HUES64 (cell line): ENCODE results near the gene RCSD1.
"Not testable (repeated sequence)": the region's sequence is repeated elsewhere in the genome, so short reads cannot be mapped to it uniquely, and the experiment has no call there.

Experiments
- H3K27ac ChIP-seq: 2 replicates; pipeline ENCODE4 v1.7.0; 2013; ENCODE audit warnings: low read depth, low read length, inconsistent platforms
- H3K27me3 ChIP-seq: 2 replicates; pipeline ENCODE4 v1.6.1; 2013; ENCODE audit warnings: mild to moderate bottlenecking, low read length; ENCODE audit not compliant: insufficient read depth
- H3K36me3 ChIP-seq: 2 replicates; pipeline ENCODE4 v1.6.1; 2013; ENCODE audit warnings: mild to moderate bottlenecking, low read length; ENCODE audit not compliant: insufficient read depth
- H3K4me1 ChIP-seq: 2 replicates; pipeline ENCODE4 v1.6.1; 2013; ENCODE audit warnings: mild to moderate bottlenecking, low read length, moderate library complexity; ENCODE audit not compliant: insufficient read depth
- H3K4me3 ChIP-seq: 2 replicates; pipeline ENCODE4 v1.5.1; 2013; ENCODE audit warnings: mild to moderate bottlenecking, low read length, moderate library complexity
- H3K9ac ChIP-seq: 2 replicates; pipeline ENCODE4 v1.6.1; 2013; ENCODE audit warnings: mild to moderate bottlenecking, low read depth, low read length
- H3K9me3 ChIP-seq: 2 replicates; pipeline ENCODE4 v1.6.1; 2013; ENCODE audit warnings: low read depth, low read length; ENCODE audit not compliant: insufficient read depth
- WGBS: fragments of 150-250, 120-280 bp; methylation state at CpG from one replicate; pipeline ENCODE4 v1.1.7; 2013; ENCODE audit warnings: missing lambda C conversion rate; 5-methylcytosine and 5-hydroxymethylcytosine counted together

RCSD1 gene

DNA sequence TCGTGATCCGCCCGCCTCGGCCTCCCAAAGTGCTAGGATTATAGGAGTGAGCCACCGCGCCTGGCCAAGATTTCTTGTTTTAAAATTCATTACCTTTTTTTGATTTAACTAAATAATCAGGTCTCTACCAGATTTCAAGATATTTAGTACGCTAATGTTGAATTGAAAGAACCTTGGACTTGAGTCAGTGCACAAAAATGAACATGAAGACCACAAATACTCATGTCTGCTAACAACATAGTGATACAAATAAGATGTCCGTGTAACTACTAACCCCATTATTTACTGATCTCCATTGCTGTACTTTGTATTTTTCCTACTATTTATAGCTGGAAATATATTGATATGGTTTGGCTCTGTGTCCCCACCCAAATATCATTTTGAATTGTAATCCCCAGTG, 108.1 kb downstream of the RCSD1 start:
- H3K27me3 ChIP-seq, result no peaks in the 10 kb centered on the region
- no peak overlapping the region for H3K4me3 ChIP-seq
- 98% methylated on average over 8 of the region's 8 CpGs for WGBS
- no peak overlapping the region for H3K9ac ChIP-seq
- H3K36me3 ChIP-seq, result peaks cover 5% of the 10 kb centered on the region; the same call in 1 of the 2 replicates
- H3K4me1 ChIP-seq, result peaks cover 7% of the 10 kb centered on the region
- H3K9me3 ChIP-seq, result no peaks in the 10 kb centered on the region
- H3K27ac ChIP-seq, result no peak overlapping the region

DNA sequence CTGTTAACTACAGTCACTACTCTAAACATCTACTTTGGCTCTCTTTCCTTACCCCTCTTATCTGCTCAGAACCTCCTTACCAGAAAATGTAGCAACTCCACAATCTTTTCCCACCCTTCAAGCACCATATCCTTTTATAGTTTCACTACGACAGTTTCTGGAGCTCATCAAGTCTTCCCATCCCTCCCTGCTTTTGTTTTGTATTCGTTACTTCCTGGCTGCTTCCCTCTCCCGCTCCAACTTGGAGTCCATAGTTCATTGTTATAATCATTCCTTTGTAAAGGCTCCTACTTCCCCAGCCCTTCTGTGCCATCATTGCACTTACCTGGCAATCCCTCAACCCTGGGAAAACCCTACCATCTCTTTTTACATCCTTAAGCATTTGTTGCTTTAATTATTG, 109.7 kb downstream of the RCSD1 start:
- no peak overlapping the region for H3K9ac ChIP-seq

DNA sequence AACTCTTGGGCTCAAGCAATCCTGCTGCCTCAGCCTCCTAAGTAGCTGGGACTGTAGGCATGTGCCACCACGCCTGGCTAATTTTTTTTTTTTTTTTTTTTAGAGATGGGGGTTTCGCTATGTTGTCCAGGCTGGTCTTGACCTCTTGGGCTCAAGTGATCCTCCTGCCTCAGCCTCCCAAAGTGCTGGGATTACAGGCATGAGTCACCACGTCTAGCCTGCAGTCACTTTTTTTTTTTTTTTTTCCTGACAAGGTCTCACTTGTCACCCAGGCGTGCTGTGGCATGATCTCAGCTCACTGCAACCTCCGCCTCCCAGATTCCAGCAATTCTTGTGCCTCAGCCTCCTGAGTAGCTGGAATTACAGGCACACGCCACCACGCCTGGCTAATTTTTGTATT, 111.1 kb downstream of the RCSD1 start:
- 93% methylated on average over 7 of the region's 7 CpGs for WGBS
- H3K4me3 ChIP-seq, H3K9ac ChIP-seq, H3K27me3 ChIP-seq, H3K27ac ChIP-seq, H3K4me1 ChIP-seq, H3K36me3 ChIP-seq, H3K9me3 ChIP-seq: not testable (repeated sequence)

More for the DNA sequence above, 109.7 kb downstream of the RCSD1 start:
- H3K36me3 ChIP-seq, result peaks cover 5% of the 10 kb centered on the region; the same call in 1 of the 2 replicates
- no peaks in the 10 kb centered on the region for H3K9me3 ChIP-seq
- no peak overlapping the region for H3K27ac ChIP-seq
- no peaks in the 10 kb centered on the region for H3K27me3 ChIP-seq
- 83% methylated on average over 3 of the region's 3 CpGs for WGBS
- H3K4me1 ChIP-seq, result peaks cover 9% of the 10 kb centered on the region
- H3K4me3 ChIP-seq, result no peak overlapping the region

DNA sequence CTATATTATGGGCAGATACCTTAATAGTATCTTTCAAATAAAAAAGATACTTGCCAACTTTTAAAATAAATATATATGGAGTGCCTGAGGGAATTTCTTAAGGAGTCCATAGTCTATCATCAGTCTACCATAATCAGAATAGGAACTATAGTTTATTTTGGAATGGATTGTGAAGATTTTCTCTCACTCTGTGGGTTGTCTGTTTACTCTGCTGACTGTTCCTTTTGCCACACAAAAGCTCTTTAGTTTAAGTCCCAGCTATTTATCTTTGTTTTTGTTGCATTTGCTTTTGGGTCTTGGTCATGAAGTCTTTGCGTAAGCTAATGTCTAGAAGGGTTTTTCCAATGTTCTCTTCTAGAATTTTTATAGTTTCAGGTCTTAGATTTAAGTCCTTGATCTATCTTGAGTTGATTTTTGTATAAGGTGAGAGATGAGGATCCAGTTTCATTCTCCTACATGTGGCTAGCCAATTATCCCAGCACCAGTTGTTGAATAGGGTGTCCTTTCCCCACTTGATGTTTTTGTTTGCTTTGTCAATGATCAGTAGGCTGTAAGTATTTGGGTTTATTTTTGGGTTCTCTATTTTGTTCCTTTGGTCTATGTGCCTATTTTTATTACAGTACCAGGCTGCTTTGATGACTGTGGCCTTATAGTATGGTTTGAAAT, 112.5 kb downstream of the RCSD1 start:
- WGBS, result 89% methylated on average over 1 of the region's 1 CpG
- H3K27me3 ChIP-seq, H3K4me1 ChIP-seq, H3K27ac ChIP-seq, H3K9me3 ChIP-seq, H3K36me3 ChIP-seq, H3K4me3 ChIP-seq, H3K9ac ChIP-seq: not testable (repeated sequence)

DNA sequence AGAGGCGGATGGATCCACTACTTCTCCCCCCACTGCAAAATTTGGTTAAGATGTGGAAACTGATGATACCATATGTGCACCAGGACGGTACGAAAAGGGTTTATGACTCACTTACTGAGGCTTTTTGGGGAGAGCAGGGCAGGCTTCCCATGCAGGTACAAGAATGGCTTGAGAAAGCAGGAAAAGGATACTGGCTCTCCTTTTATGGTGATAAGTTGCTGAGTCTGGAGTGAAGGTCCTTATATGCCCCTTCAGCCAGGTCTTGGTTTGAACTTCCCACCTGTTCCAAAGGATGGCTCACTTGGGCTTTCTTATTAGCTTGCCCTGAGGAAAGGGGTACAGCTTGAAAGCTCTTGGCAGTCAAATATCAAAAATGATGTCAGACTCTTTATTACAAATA, 114.9 kb downstream of the RCSD1 start:
- H3K4me3 ChIP-seq, result no peak overlapping the region
- H3K27ac ChIP-seq, result no peak overlapping the region
- 86% methylated on average over 2 of the region's 3 CpGs for WGBS
- H3K9me3 ChIP-seq, result no peaks in the 10 kb centered on the region
- peaks cover 10% of the 10 kb centered on the region for H3K4me1 ChIP-seq
- no peaks in the 10 kb centered on the region for H3K27me3 ChIP-seq
- 0 out of 2 replicates have a peak overlapping the region, but pooled peaks have one; percentile 25 for H3K9ac ChIP-seq
- H3K36me3 ChIP-seq, result no peaks in the 10 kb centered on the region

DNA sequence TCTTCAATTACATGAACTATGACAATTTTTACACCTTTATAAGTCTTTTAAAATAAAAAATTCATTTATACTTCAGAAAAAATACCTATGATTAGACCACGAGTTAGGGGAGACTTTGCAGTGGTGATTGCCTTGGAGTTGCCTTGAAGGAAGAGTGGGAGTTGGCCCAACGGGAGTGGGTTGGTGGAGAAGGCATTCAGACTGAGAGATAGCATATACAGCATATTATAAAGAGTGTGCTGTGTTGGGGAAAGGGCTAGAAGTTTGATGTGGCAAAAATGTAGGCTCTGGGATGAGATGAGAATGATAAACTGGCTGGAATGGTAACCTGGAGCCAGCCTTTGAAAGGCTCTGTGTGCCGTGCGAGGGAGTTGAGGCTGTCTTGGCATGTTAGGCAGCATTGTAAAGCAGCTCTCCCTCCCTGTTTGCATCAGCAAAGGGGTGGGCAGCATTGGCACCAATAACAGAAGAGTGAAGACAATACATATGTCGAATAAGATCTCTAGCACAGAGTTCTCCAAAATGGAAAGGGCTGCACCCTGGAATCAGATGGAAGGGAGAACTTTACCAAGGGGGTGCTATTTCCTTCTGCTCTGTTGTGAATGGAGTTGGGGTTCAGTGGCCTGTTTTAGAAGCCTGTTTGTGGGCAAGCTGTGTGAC, 116.1 kb downstream of the RCSD1 start:
- Histone ChIP-seq H3K4me3 (no peak overlapping the region), H3K36me3 (no peaks in the 10 kb centered on the region), H3K9ac (no peak overlapping the region), H3K9me3 (no peaks in the 10 kb centered on the region), H3K4me1 (peaks cover 10% of the 10 kb centered on the region), H3K27me3 (no peaks in the 10 kb centered on the region), H3K27ac (no peak overlapping the region)
- WGBS, result 88% methylated on average over 5 of the region's 5 CpGs

DNA sequence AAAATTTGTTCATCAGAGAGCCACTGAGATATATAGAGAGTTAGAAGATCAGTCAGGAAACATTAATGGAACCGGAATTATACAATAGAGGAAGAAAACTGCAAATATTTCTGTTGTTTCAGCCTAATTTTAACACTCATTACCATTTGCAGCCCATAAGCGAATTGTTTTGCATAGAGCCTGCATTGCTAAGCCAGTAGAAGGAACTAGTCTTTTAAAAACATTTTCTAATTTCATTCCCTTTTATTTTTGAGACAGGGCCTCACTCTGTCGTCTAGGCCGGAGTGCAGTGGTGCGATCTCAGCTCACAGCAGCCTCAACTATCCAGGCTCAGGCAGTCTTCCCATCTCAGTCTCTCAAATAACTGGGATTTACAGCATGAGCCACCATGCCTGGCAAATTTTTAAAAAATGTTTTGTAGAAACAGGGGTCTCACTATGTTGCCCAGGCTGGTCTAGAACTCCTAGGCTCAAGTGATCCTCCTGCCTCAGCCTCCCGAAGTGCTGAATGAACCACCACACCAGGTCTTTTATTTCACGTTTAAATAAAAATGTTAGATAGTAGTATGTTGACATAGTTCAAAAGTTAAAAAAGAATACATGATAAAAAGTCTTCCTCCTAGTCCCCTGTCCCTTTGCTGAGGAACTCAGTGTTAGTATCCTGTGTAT, 117.1 kb downstream of the RCSD1 start:
- WGBS, result 95% methylated on average over 6 of the region's 7 CpGs
- H3K4me1 ChIP-seq, result peaks cover 10% of the 10 kb centered on the region
- no peak overlapping the region for H3K9ac ChIP-seq

DNA sequence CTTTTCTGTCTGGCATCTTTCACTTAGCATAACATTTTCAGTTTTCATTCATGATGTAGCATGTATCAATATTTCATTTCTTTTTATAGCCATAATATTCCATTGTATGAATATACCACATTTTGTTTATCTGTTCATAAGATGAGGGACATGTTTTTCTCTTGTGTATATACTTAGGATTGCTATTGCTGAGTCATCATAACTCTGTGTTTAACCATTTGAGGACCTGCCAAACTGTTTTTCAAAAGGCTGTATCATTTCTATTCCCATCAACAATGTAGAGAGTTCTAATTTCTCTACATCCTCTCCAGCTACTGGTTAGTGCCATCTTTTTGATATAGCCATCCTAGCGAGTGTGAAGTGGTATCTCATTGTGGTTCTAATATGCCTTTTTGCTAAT, 118.0 kb downstream of the RCSD1 start:
- H3K27me3 ChIP-seq, result no peaks in the 10 kb centered on the region
- no peak overlapping the region for H3K9ac ChIP-seq
- H3K36me3 ChIP-seq, result no peaks in the 10 kb centered on the region
- no peak overlapping the region for H3K4me3 ChIP-seq
- H3K27ac ChIP-seq, result no peak overlapping the region
- no peaks in the 10 kb centered on the region for H3K9me3 ChIP-seq
- 89% methylated on average over 1 of the region's 1 CpG for WGBS
- H3K4me1 ChIP-seq, result peaks cover 7% of the 10 kb centered on the region

More for the DNA sequence above, 117.1 kb downstream of the RCSD1 start:
- Histone ChIP-seq H3K27ac (no peak overlapping the region), H3K27me3 (no peaks in the 10 kb centered on the region), H3K4me3 (no peak overlapping the region), H3K9me3 (no peaks in the 10 kb centered on the region), H3K36me3 (no peaks in the 10 kb centered on the region)

DNA sequence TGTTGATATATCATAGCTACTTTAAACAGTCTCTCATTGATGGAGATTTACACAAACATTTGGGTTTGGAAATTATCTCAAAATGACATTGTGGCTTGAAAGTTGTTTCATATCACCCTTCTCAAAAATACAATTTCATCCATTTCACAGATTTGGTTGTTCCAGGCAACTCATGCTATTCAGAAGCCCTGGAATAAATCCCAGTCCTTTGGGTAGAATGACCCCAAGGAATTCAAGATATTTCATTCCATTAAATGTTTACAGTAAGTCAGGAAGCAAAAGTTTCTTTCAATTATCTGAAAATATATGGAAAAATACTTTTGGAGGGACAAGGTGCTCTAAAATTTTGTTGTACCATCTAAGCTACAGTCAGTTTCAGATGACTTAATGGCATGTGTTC, 118.9 kb downstream of the RCSD1 start:
- no peaks in the 10 kb centered on the region for H3K27me3 ChIP-seq
- no peaks in the 10 kb centered on the region for H3K36me3 ChIP-seq
- no peak overlapping the region for H3K9ac ChIP-seq
- H3K4me3 ChIP-seq, result no peak overlapping the region
- no peak overlapping the region for H3K27ac ChIP-seq
- peaks cover 6% of the 10 kb centered on the region for H3K4me1 ChIP-seq
- H3K9me3 ChIP-seq, result no peaks in the 10 kb centered on the region

DNA sequence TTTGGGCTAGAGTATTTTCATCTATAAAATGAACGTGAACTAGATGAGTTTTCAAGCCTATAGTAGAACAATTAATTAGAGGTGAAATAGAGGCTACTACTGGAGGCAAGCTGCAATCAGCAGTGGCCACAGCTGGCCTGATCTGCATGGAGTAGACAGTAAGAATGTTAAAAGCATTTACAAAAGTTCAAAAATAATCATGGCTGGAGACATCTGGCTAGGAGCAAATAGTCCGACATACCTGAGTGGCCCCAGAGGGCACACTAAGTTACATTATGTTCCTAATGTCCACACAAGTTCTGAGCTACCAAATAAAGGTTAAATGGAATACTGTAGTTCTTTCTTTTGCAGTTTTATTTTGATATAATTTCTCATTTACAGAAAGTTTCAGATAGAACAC, 119.7 kb downstream of the RCSD1 start:
- 98% methylated on average over 2 of the region's 2 CpGs for WGBS
- peaks cover 4% of the 10 kb centered on the region for H3K4me1 ChIP-seq
- H3K36me3 ChIP-seq, result no peaks in the 10 kb centered on the region
- no peak overlapping the region for H3K9ac ChIP-seq
- H3K27me3 ChIP-seq, result no peaks in the 10 kb centered on the region
- no peak overlapping the region for H3K27ac ChIP-seq
- H3K4me3 ChIP-seq, result no peak overlapping the region
- no peaks in the 10 kb centered on the region for H3K9me3 ChIP-seq

DNA sequence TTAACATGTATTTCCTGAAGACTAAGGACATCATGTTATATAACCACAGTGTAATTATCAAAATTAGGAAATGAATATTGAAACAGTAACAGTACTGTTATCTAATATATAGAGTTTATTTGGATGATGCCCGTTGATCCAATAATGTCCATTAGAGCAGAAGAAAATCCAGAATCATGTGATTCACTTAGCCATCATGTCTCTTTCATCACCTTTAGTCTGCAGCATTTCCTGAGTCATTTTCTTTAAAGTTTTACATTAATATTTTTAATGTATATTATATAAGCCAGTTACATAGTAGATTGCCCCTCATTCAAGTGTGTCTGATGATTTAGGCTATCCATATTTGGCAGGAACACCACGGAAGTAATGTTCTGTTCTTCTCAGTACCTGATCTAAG, 120.6 kb downstream of the RCSD1 start:
- no peaks in the 10 kb centered on the region for H3K36me3 ChIP-seq
- no peak overlapping the region for H3K27ac ChIP-seq
- H3K27me3 ChIP-seq, result no peaks in the 10 kb centered on the region
- no peak overlapping the region for H3K9ac ChIP-seq
- no peaks in the 10 kb centered on the region for H3K4me1 ChIP-seq
- H3K9me3 ChIP-seq, result no peaks in the 10 kb centered on the region
- WGBS, result 96% methylated on average over 2 of the region's 2 CpGs
- no peak overlapping the region for H3K4me3 ChIP-seq
